SK-N-SH (cell line): ENCODE measurements around the gene TRAIP.

Experiments used
- CHD2 ChIP-seq: fragments of 150-350 bp; IDR thresholded peaks from 2 replicates; pipeline ENCODE4 v1.6.1; 2018; ENCODE audit warnings: low read length; ENCODE audit not compliant: partially characterized antibody
- CTCF ChIP-seq: fragments of 200-600 bp; sonication (generic); IDR thresholded peaks from 2 replicates; pipeline ENCODE4 v1.6.1; 2017; ENCODE audit warnings: antibody characterized with exemption, mild to moderate bottlenecking, moderate library complexity
- ELF1 ChIP-seq: IDR thresholded peaks from 2 replicates; pipeline ENCODE4 v1.4.0; 2012
- EP300 ChIP-seq, 2 experiments: IDR thresholded peaks; 2 replicates each; pipeline versions ENCODE4 v1.4.0 to v1.6.1; 2012; ENCODE audit warnings: borderline replicate concordance in 1 of 2, low read depth in 1 of 2, low read length in 1 of 2
- GABPA ChIP-seq: IDR thresholded peaks from 2 replicates; pipeline ENCODE4 v1.4.0; 2012; ENCODE audit warnings: low read depth, mild to moderate bottlenecking
- NFIC ChIP-seq: IDR thresholded peaks from 2 replicates; pipeline ENCODE4 v1.4.0; 2012; ENCODE audit warnings: borderline replicate concordance
- POLR2AphosphoS5 ChIP-seq: IDR thresholded peaks from 2 replicates; pipeline ENCODE4 v1.6.1; 2012; ENCODE audit warnings: low read depth, low read length
- RCOR1 ChIP-seq: fragments of 150-350 bp; IDR thresholded peaks from 2 replicates; pipeline ENCODE4 v1.6.1; 2017; ENCODE audit warnings: antibody characterized with exemption, low read length
- SIN3A ChIP-seq: IDR thresholded peaks from 2 replicates; pipeline ENCODE4 v1.6.1; 2012; ENCODE audit warnings: low read depth, mild to moderate bottlenecking, low read length, moderate library complexity, borderline replicate concordance
- TAF1 ChIP-seq: IDR thresholded peaks from 2 replicates; pipeline ENCODE4 v1.6.1; 2012; ENCODE audit warnings: low read depth, mild to moderate bottlenecking, low read length, moderate library complexity, borderline replicate concordance
- USF2 ChIP-seq: fragments of 150-350 bp; IDR thresholded peaks from 2 replicates; pipeline ENCODE4 v1.6.1; 2017; ENCODE audit warnings: antibody characterized with exemption, low read length, low read depth, borderline replicate concordance
- YY1 ChIP-seq: IDR thresholded peaks from 2 replicates; pipeline ENCODE4 v1.4.0; 2012; ENCODE audit warnings: low read depth, mild to moderate bottlenecking

- no peak for TF ChIP-seq CHD2
- no peak for TF ChIP-seq YY1
- TF ChIP-seq GABPA = peak; percentile 98
- TF ChIP-seq POLR2AphosphoS5 = peak; percentile 91
- TF ChIP-seq SIN3A = peak; percentile 98
- TF ChIP-seq TAF1 = peak; percentile 63; the same call in 1 of the 2 replicates
- TF ChIP-seq EP300 (IDR thresholded peaks at IDR 0.05; ENCODE audit: borderline replicate concordance in 1 of 2, low read depth in 1 of 2, low read length in 1 of 2) = no peak
- TF ChIP-seq NFIC = no peak
- peak; percentile 89 for TF ChIP-seq ELF1
- no peak for TF ChIP-seq RCOR1
- no peak for TF ChIP-seq CTCF
- no peak for TF ChIP-seq USF2
These were observed at the start of gene TRAIP for GRCh38 chr3:49856181-49857005.
